ENCODE measurements around the gene CDC23.
"Not testable (repeated sequence)": the region's sequence is repeated elsewhere in the genome, so short reads cannot be mapped to it uniquely, and the experiment has no call there.

The CDC23 gene

GRCh38 chr5:138252944-138253343 is 39.8 kb upstream of the CDC23 start:
- Histone ChIP-seq H2BK15ac (ENCODE audit: low read length) (no peak overlapping the region), H2AFZ (ENCODE audit: low read length) (no peak overlapping the region), H3K79me1 (ENCODE audit: low read depth, low read length) (peaks cover 2% of the 10 kb centered on the region), H4K8ac (ENCODE audit: low read depth, low read length) (peak overlapping the region; percentile 3), H3K4me3 (ENCODE audit: low read length in 2 of 2) (no peak overlapping the region), H4K91ac (ENCODE audit: low read depth, low read length, poor library complexity) (no peak overlapping the region), H3K18ac (ENCODE audit: low read length) (no peak overlapping the region), H3K9me3 (replicated peaks in 1 of 2; ENCODE audit: control insufficient read depth in 2 of 2, insufficient read depth in 1 of 2, low read depth in 1 of 2, low read length in 2 of 2) (no peaks in the 10 kb centered on the region), H3K27ac (replicated peaks; ENCODE audit: low read length) (no peak overlapping the region), H2BK5ac (ENCODE audit: low read length) (no peak overlapping the region), H3K4me2 (ENCODE audit: insufficient read depth, low read length, poor library complexity, severe bottlenecking) (no peak overlapping the region), H3K9ac (ENCODE audit: low read depth, low read length, poor library complexity) (no peak overlapping the region), H3K27me3 (ENCODE audit: control insufficient read depth in 3 of 3, insufficient read depth in 3 of 3, low read depth in 1 of 3, low read length in 3 of 3) (peaks cover 0 to 19% (median 0%) of the 10 kb centered on the region in 3 experiments), H2AK5ac (ENCODE audit: low read depth, low read length) (peak overlapping the region; percentile 25), H3K14ac (ENCODE audit: low read length) (no peak overlapping the region), H3K23ac (ENCODE audit: low read depth, low read length, poor library complexity) (no peak overlapping the region), H3K4me1 (ENCODE audit: control insufficient read depth in 2 of 2, insufficient read depth in 1 of 2, low read depth in 1 of 2, low read length in 2 of 2) (peaks cover 0 to 10% of the 10 kb centered on the region in 2 donors), H2BK120ac (ENCODE audit: low read depth, low read length) (no peak overlapping the region), H3K36me3 (replicated peaks in 1 of 2; ENCODE audit: control insufficient read depth in 2 of 2, insufficient read depth in 2 of 2, low read length in 2 of 2) (no peaks in the 10 kb centered on the region), H3K4ac (ENCODE audit: low read length) (no peak overlapping the region), H2BK12ac (ENCODE audit: low read length) (no peak overlapping the region)
- WGBS, 2 donors (ENCODE audit: extremely low coverage in 2 of 2, insufficient read length in 2 of 2, insufficient replicate concordance in 1 of 2) = no CpG with 5 or more reads among the region's 3 CpGs
- DNase-seq (ENCODE audit: low spot score) = no peak

DNA sequence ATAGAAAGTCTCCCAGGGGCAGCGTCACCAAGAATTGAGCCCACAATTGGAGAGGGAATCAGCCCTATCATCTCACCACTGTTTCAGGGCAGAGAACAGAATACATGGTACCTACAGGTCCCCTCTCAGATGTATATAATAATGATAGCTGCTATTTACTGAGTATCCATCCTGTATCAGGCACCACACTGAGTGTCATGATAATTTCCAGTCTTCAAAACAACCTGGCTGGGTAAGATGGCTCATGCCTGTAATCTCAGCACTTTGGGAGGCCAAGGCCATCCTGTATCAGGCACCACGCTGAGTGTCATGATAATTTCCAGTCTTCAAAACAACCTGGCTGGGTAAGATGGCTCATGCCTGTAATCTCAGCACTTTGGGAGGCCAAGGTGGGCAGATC is 34.7 kb upstream of the CDC23 start:
- H2BK120ac ChIP-seq (ENCODE audit: low read depth, low read length); H3K18ac ChIP-seq (ENCODE audit: low read length); H3K9ac ChIP-seq (ENCODE audit: low read depth, low read length, poor library complexity); H2AK5ac ChIP-seq (ENCODE audit: low read depth, low read length); H2BK12ac ChIP-seq (ENCODE audit: low read length); H3K9me3 ChIP-seq (replicated peaks in 1 of 2; ENCODE audit: control insufficient read depth in 2 of 2, insufficient read depth in 1 of 2, low read depth in 1 of 2, low read length in 2 of 2); H3K4me2 ChIP-seq (ENCODE audit: insufficient read depth, low read length, poor library complexity, severe bottlenecking); H3K14ac ChIP-seq (ENCODE audit: low read length); H3K23ac ChIP-seq (ENCODE audit: low read depth, low read length, poor library complexity); H4K8ac ChIP-seq (ENCODE audit: low read depth, low read length); H3K36me3 ChIP-seq (replicated peaks in 1 of 2; ENCODE audit: control insufficient read depth in 2 of 2, insufficient read depth in 2 of 2, low read length in 2 of 2); H3K4me3 ChIP-seq (ENCODE audit: low read length in 2 of 2); H4K91ac ChIP-seq (ENCODE audit: low read depth, low read length, poor library complexity); H2BK15ac ChIP-seq (ENCODE audit: low read length); H3K79me1 ChIP-seq (ENCODE audit: low read depth, low read length); H2BK5ac ChIP-seq (ENCODE audit: low read length); H2AFZ ChIP-seq (ENCODE audit: low read length); DNase-seq (ENCODE audit: low spot score); H3K27ac ChIP-seq (replicated peaks; ENCODE audit: low read length); H3K27me3 ChIP-seq (ENCODE audit: control insufficient read depth in 3 of 3, insufficient read depth in 3 of 3, low read depth in 1 of 3, low read length in 3 of 3); H3K4ac ChIP-seq (ENCODE audit: low read length): not testable (repeated sequence)
- peaks cover 20 to 22% of the 10 kb centered on the region in 2 donors for H3K4me1 ChIP-seq (ENCODE audit: control insufficient read depth in 2 of 2, insufficient read depth in 1 of 2, low read depth in 1 of 2, low read length in 2 of 2)
- WGBS, 2 donors (ENCODE audit: extremely low coverage in 2 of 2, insufficient read length in 2 of 2, insufficient replicate concordance in 1 of 2) = no CpG with 5 or more reads among the region's 2 CpGs

GRCh38 chr5:138246822-138247221 is 33.7 kb upstream of the CDC23 start:
- Histone ChIP-seq H2BK120ac (ENCODE audit: low read depth, low read length) (no peak overlapping the region), H3K14ac (ENCODE audit: low read length) (no peak overlapping the region), H3K27ac (replicated peaks; ENCODE audit: low read length) (no peak overlapping the region), H3K79me1 (ENCODE audit: low read depth, low read length) (no peaks in the 10 kb centered on the region), H2AK5ac (ENCODE audit: low read depth, low read length) (no peak overlapping the region), H2BK15ac (ENCODE audit: low read length) (no peak overlapping the region), H3K23ac (ENCODE audit: low read depth, low read length, poor library complexity) (no peak overlapping the region), H3K4me1 (ENCODE audit: control insufficient read depth in 2 of 2, insufficient read depth in 1 of 2, low read depth in 1 of 2, low read length in 2 of 2) (peaks cover 20% of the 10 kb centered on the region in 2 donors), H3K4ac (ENCODE audit: low read length) (no peak overlapping the region), H3K4me2 (ENCODE audit: insufficient read depth, low read length, poor library complexity, severe bottlenecking) (no peak overlapping the region), H3K4me3 (ENCODE audit: low read length in 2 of 2) (no peak overlapping the region), H3K27me3 (ENCODE audit: control insufficient read depth in 3 of 3, insufficient read depth in 3 of 3, low read depth in 1 of 3, low read length in 3 of 3) (peaks cover 0 to 10% (median 4%) of the 10 kb centered on the region in 3 experiments), H2AFZ (ENCODE audit: low read length) (no peak overlapping the region), H3K9ac (ENCODE audit: low read depth, low read length, poor library complexity) (no peak overlapping the region), H2BK12ac (ENCODE audit: low read length) (no peak overlapping the region), H3K9me3 (replicated peaks in 1 of 2; ENCODE audit: control insufficient read depth in 2 of 2, insufficient read depth in 1 of 2, low read depth in 1 of 2, low read length in 2 of 2) (no peaks in the 10 kb centered on the region), H3K36me3 (replicated peaks in 1 of 2; ENCODE audit: control insufficient read depth in 2 of 2, insufficient read depth in 2 of 2, low read length in 2 of 2) (no peaks in the 10 kb centered on the region), H3K18ac (ENCODE audit: low read length) (no peak overlapping the region), H2BK5ac (ENCODE audit: low read length) (no peak overlapping the region), H4K91ac (ENCODE audit: low read depth, low read length, poor library complexity) (no peak overlapping the region), H4K8ac (ENCODE audit: low read depth, low read length) (no peak overlapping the region)
- DNase-seq (ENCODE audit: low spot score) = no peak
- no CpG with 5 or more reads among the region's 4 CpGs for WGBS, 2 donors (ENCODE audit: extremely low coverage in 2 of 2, insufficient read length in 2 of 2, insufficient replicate concordance in 1 of 2)

GRCh38 chr5:138246334-138246733 is 33.2 kb upstream of the CDC23 start:
- no peak overlapping the region for H3K27ac ChIP-seq (replicated peaks; ENCODE audit: low read length)
- no peak overlapping the region for H3K9ac ChIP-seq (ENCODE audit: low read depth, low read length, poor library complexity)
- H3K36me3 ChIP-seq (replicated peaks in 1 of 2; ENCODE audit: control insufficient read depth in 2 of 2, insufficient read depth in 2 of 2, low read length in 2 of 2) = no peaks in the 10 kb centered on the region
- no CpG with 5 or more reads among the region's 4 CpGs for WGBS, 2 donors (ENCODE audit: extremely low coverage in 2 of 2, insufficient read length in 2 of 2, insufficient replicate concordance in 1 of 2)
- H3K23ac ChIP-seq (ENCODE audit: low read depth, low read length, poor library complexity) = no peak overlapping the region
- H2BK120ac ChIP-seq (ENCODE audit: low read depth, low read length) = no peak overlapping the region
- no peak overlapping the region for H2BK15ac ChIP-seq (ENCODE audit: low read length)
- H3K27me3 ChIP-seq (ENCODE audit: control insufficient read depth in 3 of 3, insufficient read depth in 3 of 3, low read depth in 1 of 3, low read length in 3 of 3) = peaks cover 0 to 13% (median 8%) of the 10 kb centered on the region in 3 experiments
- H3K18ac ChIP-seq (ENCODE audit: low read length) = no peak overlapping the region
- no peak overlapping the region for H3K14ac ChIP-seq (ENCODE audit: low read length)
- H3K4me1 ChIP-seq (ENCODE audit: control insufficient read depth in 2 of 2, insufficient read depth in 1 of 2, low read depth in 1 of 2, low read length in 2 of 2) = peaks cover 20 to 22% of the 10 kb centered on the region in 2 donors
- no peak overlapping the region for H3K4me2 ChIP-seq (ENCODE audit: insufficient read depth, low read length, poor library complexity, severe bottlenecking)
- no peak overlapping the region for H2BK5ac ChIP-seq (ENCODE audit: low read length)
- H4K91ac ChIP-seq (ENCODE audit: low read depth, low read length, poor library complexity) = no peak overlapping the region
- no peak for DNase-seq (ENCODE audit: low spot score)
- no peaks in the 10 kb centered on the region for H3K9me3 ChIP-seq (replicated peaks in 1 of 2; ENCODE audit: control insufficient read depth in 2 of 2, insufficient read depth in 1 of 2, low read depth in 1 of 2, low read length in 2 of 2)
- no peak overlapping the region for H2AK5ac ChIP-seq (ENCODE audit: low read depth, low read length)
- H3K4me3 ChIP-seq (ENCODE audit: low read length in 2 of 2) = no peak overlapping the region
- no peak overlapping the region for H2AFZ ChIP-seq (ENCODE audit: low read length)
- no peak overlapping the region for H3K4ac ChIP-seq (ENCODE audit: low read length)
- H2BK12ac ChIP-seq (ENCODE audit: low read length) = no peak overlapping the region
- no peaks in the 10 kb centered on the region for H3K79me1 ChIP-seq (ENCODE audit: low read depth, low read length)
- H4K8ac ChIP-seq (ENCODE audit: low read depth, low read length) = no peak overlapping the region
